Endothelial cell of umbilical vein (primary cell): ENCODE measurements around the gene ADGB. TPM values are rescaled to one million over a fixed set of nuclear protein-coding genes. Genes with fewer than 3 reads are reported as not detected.

Experiments
- BruUV-seq: library from RNA; stranded (reverse); fragments of 400-500 nt; replicated peaks from 2 replicates; lab custom pipeline; 2021; lab: Mats Ljungman, UMichigan
- CTCF ChIA-PET: fragments of 300-600, 350-600 bp; sonication (Branson Sonifier 250); formaldehyde crosslinking; loops from one replicate; lab custom pipeline; 2021; ENCODE audit warnings: antibody characterized with exemption, inconsistent platforms; lab: Charles Lee
- POLR2A ChIA-PET: fragments of 300-600, 350-600 bp; sonication (Branson Sonifier 250); formaldehyde crosslinking; loops from one replicate; lab custom pipeline; 2021; ENCODE audit warnings: antibody characterized with exemption, inconsistent platforms; lab: Charles Lee
- DNase-seq: peaks from one replicate; pipeline ENCODE4 v3.0.0-alpha.2; 2011; ENCODE audit warnings: low read depth, low spot score
- FAIRE-seq: peaks from 2 replicates; lab custom pipeline; 2011; peaks lifted over from hg19 to GRCh38; lab: Jason Lieb, UNC
- H2AFZ ChIP-seq: 2 replicates; pipeline ENCODE4 v1.6.0; 2012; ENCODE audit warnings: low read depth, low read length, control low read depth, inconsistent platforms
- H3K27ac ChIP-seq: 2 replicates; pipeline ENCODE4 v1.5.1; 2011; ENCODE audit warnings: low read depth, mild to moderate bottlenecking, control low read depth, low read length, moderate library complexity; ENCODE audit not compliant: insufficient read depth
- H3K27me3 ChIP-seq, 2 experiments: 2 replicates each; pipeline versions ENCODE4 v1.6.0 to v1.6.1; 2011; ENCODE audit warnings: low read length in 2 of 2, mixed read lengths in 1 of 2; ENCODE audit not compliant: control insufficient read depth in 2 of 2, insufficient read depth in 2 of 2
- H3K36me3 ChIP-seq, 2 experiments: 2 replicates in 1 of 2; 3 replicates in 1 of 2; pipeline ENCODE4 v1.5.1; 2011; ENCODE audit warnings: low read length in 2 of 2, mild to moderate bottlenecking in 1 of 2, moderate library complexity in 1 of 2; ENCODE audit not compliant: control insufficient read depth in 2 of 2, insufficient read depth in 2 of 2; ENCODE audit errors: extremely low read depth in 1 of 2
- H3K4me1 ChIP-seq: 3 replicates; pipeline ENCODE4 v1.5.1; 2011; ENCODE audit warnings: mild to moderate bottlenecking, low read length; ENCODE audit not compliant: control insufficient read depth, insufficient read depth; ENCODE audit errors: extremely low read depth
- H3K4me2 ChIP-seq: 2 replicates; pipeline ENCODE4 v1.6.1; 2011; ENCODE audit warnings: low read length, control low read depth, mixed read lengths; ENCODE audit not compliant: insufficient read depth
- H3K4me3 ChIP-seq, 3 experiments: fragments of 200-600 bp in 1 of 3; sonication (generic), shearing (Covaris generic) in 1 of 3; replicated peaks in 1 of 3; 2 replicates each; pipeline ENCODE4 v1.5.1; 2011 to 2016; ENCODE audit warnings: control low read depth in 3 of 3, low read length in 3 of 3, mild to moderate bottlenecking in 2 of 3, inconsistent platforms in 1 of 3, low read depth in 1 of 3, moderate library complexity in 1 of 3; ENCODE audit not compliant: insufficient read depth in 1 of 3
- H3K79me2 ChIP-seq: 2 replicates; pipeline ENCODE4 v1.6.0; 2012; ENCODE audit warnings: low read length, inconsistent platforms; ENCODE audit not compliant: control insufficient read depth, insufficient read depth
- H3K9ac ChIP-seq: replicated peaks from 2 replicates; pipeline ENCODE3; 2011; ENCODE audit warnings: low read length, control low read depth; ENCODE audit not compliant: insufficient read depth; ENCODE audit errors: extremely low read depth
- H3K9me1 ChIP-seq: replicated peaks from 3 replicates; pipeline ENCODE4 v1.6.0; 2011; ENCODE audit warnings: mild to moderate bottlenecking, low read length; ENCODE audit not compliant: control insufficient read depth, insufficient read depth; ENCODE audit errors: extremely low read depth
- H3K9me3 ChIP-seq: replicated peaks from 2 replicates; pipeline ENCODE4 v1.5.1; 2012; ENCODE audit warnings: low read length, inconsistent platforms; ENCODE audit not compliant: control insufficient read depth, insufficient read depth
- H4K20me1 ChIP-seq: replicated peaks from 2 replicates; pipeline ENCODE3; 2011; ENCODE audit warnings: mild to moderate bottlenecking, low read length; ENCODE audit not compliant: control insufficient read depth, insufficient read depth; ENCODE audit errors: extremely low read depth
- EZH2 ChIP-seq: IDR thresholded peaks from 2 replicates; pipeline ENCODE4 v1.6.1; 2012; ENCODE audit warnings: borderline replicate concordance, low read depth, mild to moderate bottlenecking, moderate library complexity, low read length, inconsistent platforms; ENCODE audit not compliant: severe bottlenecking
- FOS ChIP-seq: IDR thresholded peaks from 2 replicates; pipeline ENCODE4 v1.6.1; 2011; ENCODE audit warnings: mild to moderate bottlenecking, low read length, moderate library complexity, borderline replicate concordance; ENCODE audit not compliant: insufficient read depth
- GATA2 ChIP-seq: IDR thresholded peaks from 2 replicates; pipeline ENCODE4 v1.7.0; 2011; ENCODE audit warnings: low read depth, mild to moderate bottlenecking, moderate library complexity, mixed read lengths, low read length; ENCODE audit not compliant: insufficient read length, insufficient read depth
- JUN ChIP-seq: IDR thresholded peaks from 2 replicates; pipeline ENCODE4 v1.6.1; 2011; ENCODE audit warnings: borderline replicate concordance, low read depth; ENCODE audit not compliant: insufficient read length, insufficient read depth
- MYC ChIP-seq: IDR thresholded peaks from one replicate; pipeline ENCODE4 v1.6.1; 2011; ENCODE audit warnings: mild to moderate bottlenecking, low read depth, low read length
- POLR2A ChIP-seq: IDR thresholded peaks from 2 replicates; pipeline ENCODE4 v1.6.1; 2012; ENCODE audit warnings: low read depth, mild to moderate bottlenecking, control low read depth, low read length
- POLR2AphosphoS5 ChIP-seq: IDR thresholded peaks from 2 replicates; pipeline ENCODE4 v1.6.1; 2012; ENCODE audit warnings: low read depth, mild to moderate bottlenecking, control low read depth, low read length, moderate library complexity; ENCODE audit not compliant: insufficient read depth
- dilution Hi-C: fragments of 300-500 bp; cut with MboI; formaldehyde crosslinking; loops from one replicate; pipeline ENCODE4 v1.15.0; 2019; ENCODE audit warnings: low sequenced_read_pairs; ENCODE audit not compliant: extremely low pct_ligation_motif_present
- intact Hi-C: fragments of 100-400 bp; cut with micrococcal nuclease; formaldehyde crosslinking; loops from one replicate; pipeline ENCODE4 v1.10.0; 2022
- polyA plus RNA-seq, 4 experiments: library from polyadenylated mRNA; depleted of rRNA in 3 of 4; stranded (reverse) in 3 of 4; unstranded in 1 of 4; fragments of >200 nt; gene quantifications; 2 replicates each; pipeline versions ENCODE4 v1.2.1 to v1.2.3, GENCODE V29; 2011 to 2012; ENCODE audit warnings: missing spikeins in 1 of 4
- total RNA-seq: library from RNA; stranded (reverse); gene quantifications from 2 replicates; pipeline ENCODE4 v1.2.3, GENCODE V29; 2021
- TF ChIP-seq, protein P1 (sequence below): IDR thresholded peaks from 2 replicates; pipeline ENCODE4 v1.6.1; 2011; ENCODE audit not compliant: insufficient read depth, insufficient read length
- TF ChIP-seq, protein P2 (sequence below), 2 donors: IDR thresholded peaks; 1 replicate in 1 of 2; 2 replicates in 1 of 2; pipeline ENCODE4 v1.5.1; 2011; ENCODE audit warnings: low read length in 2 of 2, mild to moderate bottlenecking in 2 of 2, moderate library complexity in 2 of 2, control low read depth in 1 of 2, inconsistent platforms in 1 of 2, low read depth in 1 of 2; ENCODE audit not compliant: insufficient read depth in 1 of 2; ENCODE audit errors: extremely low read depth in 1 of 2

Gene ADGB
- total and polyA plus RNA-seq, 2 donors (not counting 3 experiments of a cell fraction or from before 2014, with no cell fraction given): not detected

DNA sequence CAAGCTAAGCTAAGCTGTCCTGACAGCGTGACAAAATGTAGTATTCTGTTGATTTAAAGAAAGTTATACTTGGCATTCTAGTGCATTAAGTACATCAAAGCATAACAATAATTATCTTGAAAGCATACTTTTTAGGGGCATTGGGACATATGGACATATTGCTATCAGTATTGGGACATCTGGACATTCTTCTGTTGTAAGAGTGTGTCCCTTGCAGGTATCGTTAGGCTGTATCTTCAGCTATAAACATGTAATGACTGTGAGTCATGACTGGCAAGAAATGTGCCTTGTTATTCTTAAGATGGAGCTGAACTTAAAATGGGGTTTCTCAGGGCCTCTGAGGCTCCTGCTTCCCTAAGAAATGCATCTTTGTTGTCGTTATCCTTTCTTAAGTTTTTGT lies 74.3 kb downstream of the ADGB start:
- TF ChIP-seq, protein P1, sequence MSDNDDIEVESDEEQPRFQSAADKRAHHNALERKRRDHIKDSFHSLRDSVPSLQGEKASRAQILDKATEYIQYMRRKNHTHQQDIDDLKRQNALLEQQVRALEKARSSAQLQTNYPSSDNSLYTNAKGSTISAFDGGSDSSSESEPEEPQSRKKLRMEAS: no peak
- TF ChIP-seq POLR2A (no peak), POLR2AphosphoS5 (no peak), GATA2 (no peak), MYC (no peak), EZH2 (no peak), JUN (no peak), FOS (no peak)
- TF ChIP-seq, protein P2, sequence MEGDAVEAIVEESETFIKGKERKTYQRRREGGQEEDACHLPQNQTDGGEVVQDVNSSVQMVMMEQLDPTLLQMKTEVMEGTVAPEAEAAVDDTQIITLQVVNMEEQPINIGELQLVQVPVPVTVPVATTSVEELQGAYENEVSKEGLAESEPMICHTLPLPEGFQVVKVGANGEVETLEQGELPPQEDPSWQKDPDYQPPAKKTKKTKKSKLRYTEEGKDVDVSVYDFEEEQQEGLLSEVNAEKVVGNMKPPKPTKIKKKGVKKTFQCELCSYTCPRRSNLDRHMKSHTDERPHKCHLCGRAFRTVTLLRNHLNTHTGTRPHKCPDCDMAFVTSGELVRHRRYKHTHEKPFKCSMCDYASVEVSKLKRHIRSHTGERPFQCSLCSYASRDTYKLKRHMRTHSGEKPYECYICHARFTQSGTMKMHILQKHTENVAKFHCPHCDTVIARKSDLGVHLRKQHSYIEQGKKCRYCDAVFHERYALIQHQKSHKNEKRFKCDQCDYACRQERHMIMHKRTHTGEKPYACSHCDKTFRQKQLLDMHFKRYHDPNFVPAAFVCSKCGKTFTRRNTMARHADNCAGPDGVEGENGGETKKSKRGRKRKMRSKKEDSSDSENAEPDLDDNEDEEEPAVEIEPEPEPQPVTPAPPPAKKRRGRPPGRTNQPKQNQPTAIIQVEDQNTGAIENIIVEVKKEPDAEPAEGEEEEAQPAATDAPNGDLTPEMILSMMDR (IDR thresholded peaks at IDR 0.05; ENCODE audit: extremely low read depth in 1 of 2, insufficient read depth in 1 of 2, low read depth in 1 of 2, low read length in 2 of 2): no peak
- DNase-seq (no peak), FAIRE-seq (no peak)
- intact Hi-C loops: no loop called here
- Histone ChIP-seq H3K9me3 (no peaks in the 10 kb centered on the region), H3K4me2 (no peak overlapping the region), H3K4me3 (no peak overlapping the region), H3K27ac (no peak overlapping the region), H3K27me3 (no peaks in the 10 kb centered on the region), H3K9ac (no peak overlapping the region), H3K4me1 (no peaks in the 10 kb centered on the region), H3K9me1 (no peaks in the 10 kb centered on the region), H2AFZ (no peak overlapping the region), H3K36me3 (no peaks in the 10 kb centered on the region), H3K79me2 (no peaks in the 10 kb centered on the region), H4K20me1 (no peaks in the 10 kb centered on the region)
- BruUV-seq: no TSS peak
- ChIA-PET POLR2A (no interaction called here), CTCF (interaction anchor here (1.5 kb wide), 1 partner anchor 13 kb away, joined by 3 read pairs; no protein-coding TSS in a partner anchor)
- dilution Hi-C loops: no loop called here
